OCI-LY1 (cell line): ENCODE results near the gene PPIB.

ENCODE experiments used
- CTCF ChIP-seq: fragments of 200-600 bp; sonication (generic), shearing (Covaris generic); IDR thresholded peaks from 2 replicates; pipeline ENCODE4 v1.5.1; 2017; ENCODE audit warnings: mild to moderate bottlenecking, antibody characterized with exemption, low read length, moderate library complexity, mixed read lengths
- EZH2 ChIP-seq: fragments of 200-600 bp; sonication (generic), shearing (Covaris generic); IDR thresholded peaks from 2 replicates; pipeline ENCODE4 v1.8.0; 2017; ENCODE audit warnings: borderline replicate concordance, mixed run types, mild to moderate bottlenecking, antibody characterized with exemption, low read length, moderate library complexity, mixed read lengths

- TF ChIP-seq CTCF (no peak), EZH2 (no peak)
These were observed 47.5 kb upstream of the PPIB start for GRCh38 chr15:64210371-64210770.
